H1 (cell line): Measurements from ENCODE around the gene CRIP1. TPM values are rescaled to one million over a fixed set of nuclear protein-coding genes. Genes with fewer than 3 reads are reported as not detected.

Experiments used
- CTCF ChIA-PET: fragments of 300-600 bp; sonication (Branson Sonifier 250); formaldehyde crosslinking; loops from one replicate; lab custom pipeline; 2021; ENCODE audit not compliant: partially characterized antibody; lab: Charles Lee
- POLR2A ChIA-PET: fragments of 300-600 bp; sonication (Branson Sonifier 250); formaldehyde crosslinking; loops from one replicate; lab custom pipeline; 2021; ENCODE audit warnings: inconsistent platforms; ENCODE audit not compliant: partially characterized antibody; lab: Charles Lee
- DNase-seq, 2 experiments: peaks; one replicate each; pipeline versions ENCODE4 v3.0.0 to v3.0.0-alpha.2; 2010 to 2022; ENCODE audit warnings: low spot score in 2 of 2, low read depth in 1 of 2, mixed read lengths in 1 of 2
- FAIRE-seq: peaks from 2 replicates; lab custom pipeline; 2011; peaks lifted over from hg19 to GRCh38; lab: Jason Lieb, UNC
- H2AFZ ChIP-seq: 2 replicates; pipeline ENCODE4 v1.8.1; 2012; ENCODE audit warnings: low read length, inconsistent platforms
- H2AK5ac ChIP-seq: 2 replicates; pipeline ENCODE4 v1.6.1; 2013; ENCODE audit warnings: low read depth, low read length
- H2BK120ac ChIP-seq: replicated peaks from 2 replicates; pipeline ENCODE3; 2013; ENCODE audit warnings: low read depth, low read length, inconsistent platforms
- H2BK12ac ChIP-seq: 2 replicates; pipeline ENCODE4 v1.6.1; 2013; ENCODE audit warnings: low read depth, low read length
- H2BK15ac ChIP-seq: 2 replicates; pipeline ENCODE4 v1.6.1; 2013; ENCODE audit warnings: low read length
- H2BK20ac ChIP-seq: 2 replicates; pipeline ENCODE4 v1.6.1; 2013; ENCODE audit warnings: low read length
- H2BK5ac ChIP-seq: 2 replicates; pipeline ENCODE4 v1.6.1; 2013; ENCODE audit warnings: low read depth, low read length
- H3K14ac ChIP-seq: 2 replicates; pipeline ENCODE4 v1.6.1; 2013; ENCODE audit warnings: inconsistent platforms; ENCODE audit not compliant: insufficient read length
- H3K18ac ChIP-seq: 2 replicates; pipeline ENCODE4 v1.6.1; 2013; ENCODE audit warnings: low read length; ENCODE audit errors: extremely low read depth
- H3K23ac ChIP-seq: 2 replicates; pipeline ENCODE4 v1.6.1; 2013; ENCODE audit warnings: inconsistent platforms; ENCODE audit not compliant: insufficient read length
- H3K23me2 ChIP-seq: 2 replicates; pipeline ENCODE4 v1.6.1; 2013; ENCODE audit warnings: low read depth, low read length
- H3K27ac ChIP-seq: 2 replicates; pipeline ENCODE4 v1.6.1; 2011; ENCODE audit warnings: low read depth, low read length, inconsistent platforms
- H3K27me3 ChIP-seq, 4 experiments: replicated peaks in 1 of 4; 1 replicate in 1 of 4; 2 replicates in 3 of 4; pipeline versions ENCODE4 v1.6.1 to v1.8.1; 2011 to 2013; ENCODE audit warnings: low read length in 3 of 4, mild to moderate bottlenecking in 3 of 4, inconsistent platforms in 2 of 4, mixed read lengths in 2 of 4, moderate library complexity in 1 of 4; ENCODE audit not compliant: control insufficient read depth in 3 of 4, insufficient read depth in 3 of 4; ENCODE audit errors: extremely low read depth in 1 of 4
- H3K36me3 ChIP-seq, 4 experiments: 2 replicates each; pipeline versions ENCODE4 v1.6.1 to v1.8.1; 2011 to 2013; ENCODE audit warnings: mild to moderate bottlenecking in 4 of 4, low read length in 3 of 4, moderate library complexity in 2 of 4, control low read depth in 1 of 4, inconsistent platforms in 1 of 4; ENCODE audit not compliant: insufficient read depth in 4 of 4, control insufficient read depth in 2 of 4
- H3K4ac ChIP-seq: replicated peaks from 2 replicates; pipeline ENCODE3; 2013; ENCODE audit warnings: low read length, low read depth, mixed read lengths, inconsistent platforms; ENCODE audit not compliant: insufficient read length
- H3K4me1 ChIP-seq, 4 experiments: replicated peaks in 1 of 4; 1 replicate in 1 of 4; 2 replicates in 3 of 4; pipeline versions ENCODE4 v1.6.1 to v1.8.1; 2011 to 2013; ENCODE audit warnings: low read length in 3 of 4, inconsistent platforms in 2 of 4, mixed read lengths in 1 of 4; ENCODE audit not compliant: insufficient read depth in 4 of 4, control insufficient read depth in 3 of 4
- H3K4me2 ChIP-seq, 2 experiments: 2 replicates each; pipeline versions ENCODE4 v1.6.1 to v1.8.1; 2011 to 2013; ENCODE audit warnings: low read depth in 2 of 2, low read length in 2 of 2, control low read depth in 1 of 2, inconsistent platforms in 1 of 2, mild to moderate bottlenecking in 1 of 2; ENCODE audit not compliant: insufficient read depth in 1 of 2
- H3K4me3 ChIP-seq, 4 experiments: fragments of 200-600, 300-600 bp in 1 of 4; sonication (generic), shearing (Covaris generic), sonication (Bioruptor Twin) in 1 of 4; 2 replicates each; pipeline versions ENCODE4 v1.5.1 to v1.8.1; 2011 to 2016; ENCODE audit warnings: low read length in 4 of 4, low read depth in 3 of 4, control low read depth in 2 of 4, inconsistent platforms in 2 of 4, mild to moderate bottlenecking in 2 of 4, mixed read lengths in 1 of 4, moderate library complexity in 1 of 4; ENCODE audit not compliant: insufficient read depth in 2 of 4; ENCODE audit errors: extremely low read depth in 1 of 4
- H3K56ac ChIP-seq: replicated peaks from 2 replicates; pipeline ENCODE3; 2013; ENCODE audit warnings: low read depth, mild to moderate bottlenecking, mixed read lengths, low read length, inconsistent platforms; ENCODE audit not compliant: insufficient read length
- H3K79me1 ChIP-seq: 2 replicates; pipeline ENCODE4 v1.6.1; 2013; ENCODE audit warnings: low read depth, low read length, control low read depth
- H3K79me2 ChIP-seq, 2 experiments: 2 replicates each; pipeline versions ENCODE4 v1.6.1 to v1.8.1; 2012 to 2013; ENCODE audit warnings: low read length in 2 of 2, mild to moderate bottlenecking in 2 of 2, inconsistent platforms in 1 of 2; ENCODE audit not compliant: insufficient read depth in 2 of 2, control insufficient read depth in 1 of 2
- H3K9ac ChIP-seq, 4 experiments: replicated peaks in 1 of 4; 1 replicate in 1 of 4; 2 replicates in 3 of 4; pipeline versions ENCODE4 v1.6.1 to v1.8.1; 2011 to 2013; ENCODE audit warnings: low read depth in 3 of 4, low read length in 3 of 4, control low read depth in 2 of 4, mild to moderate bottlenecking in 2 of 4, moderate library complexity in 2 of 4, inconsistent platforms in 1 of 4; ENCODE audit errors: extremely low read depth in 1 of 4
- H3K9me3 ChIP-seq, 2 experiments: 2 replicates each; pipeline versions ENCODE4 v1.6.1 to v1.8.1; 2012 to 2013; ENCODE audit warnings: mild to moderate bottlenecking in 2 of 2, moderate library complexity in 2 of 2, control low read depth in 1 of 2, inconsistent platforms in 1 of 2, low read depth in 1 of 2, low read length in 1 of 2, mixed read lengths in 1 of 2; ENCODE audit not compliant: insufficient read depth in 2 of 2
- H4K20me1 ChIP-seq, 2 experiments: replicated peaks in 1 of 2; 2 replicates each; pipeline versions ENCODE3 to v1.8.1; 2011 to 2013; ENCODE audit warnings: inconsistent platforms in 2 of 2, low read length in 2 of 2, mild to moderate bottlenecking in 1 of 2; ENCODE audit not compliant: insufficient read depth in 2 of 2, control insufficient read depth in 1 of 2
- H4K5ac ChIP-seq: 2 replicates; pipeline ENCODE4 v1.6.1; 2013; ENCODE audit warnings: low read length, low read depth, mixed read lengths, inconsistent platforms; ENCODE audit not compliant: insufficient read length
- H4K8ac ChIP-seq: 2 replicates; pipeline ENCODE4 v1.8.0; 2013; ENCODE audit warnings: mild to moderate bottlenecking, moderate library complexity, low read length, inconsistent platforms; ENCODE audit not compliant: insufficient read depth; ENCODE audit errors: extremely low read depth
- H4K91ac ChIP-seq: replicated peaks from 2 replicates; pipeline ENCODE3; 2013; ENCODE audit warnings: low read length, mixed read lengths, inconsistent platforms; ENCODE audit not compliant: insufficient read length
- CEBPB ChIP-seq: IDR thresholded peaks from 2 replicates; pipeline ENCODE4 v1.6.1; 2012; ENCODE audit warnings: low read depth, low read length
- GABPA ChIP-seq: IDR thresholded peaks from 2 replicates; pipeline ENCODE4 v1.6.1; 2011; ENCODE audit warnings: mild to moderate bottlenecking, low read length, moderate library complexity, borderline replicate concordance; ENCODE audit not compliant: insufficient read depth
- HDAC2 ChIP-seq, 2 experiments: fragments of 300-600 bp in 1 of 2; sonication (generic) in 1 of 2; IDR thresholded peaks; 2 replicates each; pipeline ENCODE4 v1.6.1; 2011 to 2012; ENCODE audit warnings: low read depth in 2 of 2, low read length in 2 of 2, mild to moderate bottlenecking in 2 of 2, moderate library complexity in 2 of 2, borderline replicate concordance in 1 of 2, inconsistent platforms in 1 of 2
- RAD21 ChIP-seq, 2 experiments: IDR thresholded peaks in 1 of 2; conservative IDR thresholded peaks in 1 of 2; 2 replicates each; pipeline ENCODE4 v1.6.1; 2011; ENCODE audit warnings: low read depth in 2 of 2, low read length in 2 of 2, improper control_type of control experiment in 1 of 2, inconsistent platforms in 1 of 2, mild to moderate bottlenecking in 1 of 2, moderate library complexity in 1 of 2
- SAP30 ChIP-seq: fragments of 300-600 bp; sonication (generic); IDR thresholded peaks from 2 replicates; pipeline ENCODE4 v1.7.1; 2012; ENCODE audit warnings: low read length, moderate library complexity, mild to moderate bottlenecking, inconsistent platforms; ENCODE audit not compliant: insufficient read depth, insufficient replicate concordance
- SP2 ChIP-seq: IDR thresholded peaks from 2 replicates; pipeline ENCODE4 v1.6.1; 2012; ENCODE audit warnings: mild to moderate bottlenecking, low read length, inconsistent platforms
- TAF7 ChIP-seq: optimal IDR thresholded peaks from 2 replicates; pipeline ENCODE3; 2011; ENCODE audit warnings: low read depth, mild to moderate bottlenecking, inconsistent platforms, low read length, moderate library complexity, borderline replicate concordance
- WGBS, 2 experiments: shearing (Covaris generic) in 1 of 2; methylation state at CpG; one replicate each; pipeline versions ENCODE4 v1.1.6 to v1.1.7; 2013 to 2015; ENCODE audit warnings: low lambda C conversion rate in 2 of 2, mixed read lengths in 2 of 2, inconsistent platforms in 1 of 2, low coverage in 1 of 2, missing lambda C conversion rate in 1 of 2; ENCODE audit not compliant: insufficient replicate concordance in 2 of 2, insufficient coverage in 1 of 2, insufficient read length in 1 of 2; ENCODE audit errors: extremely low coverage in 1 of 2, missing lambda C conversion rate in 1 of 2; 5-methylcytosine and 5-hydroxymethylcytosine counted together
- polyA plus RNA-seq, 7 experiments: library from polyadenylated mRNA; depleted of rRNA in 3 of 7; stranded (reverse) in 5 of 7; unstranded in 2 of 7; fragments of >200 nt in 5 of 7; fragments of 200-250 nt in 2 of 7; gene quantifications; 1 replicate in 5 of 7; 2 replicates in 1 of 7; 4 replicates in 1 of 7; pipeline versions ENCODE4 v1.2.1 to v1.2.3, GENCODE V29; 2011 to 2013; ENCODE audit warnings: missing spikeins in 2 of 7, mixed read lengths in 2 of 7
- total RNA-seq: library from RNA; stranded (reverse); fragmentation: NEBNext Ultra II Directional; extraction: Animal tissue kit (Norgen Biotek cat#: 25700); gene quantifications from 2 replicates; pipeline ENCODE4 v1.2.1, GENCODE V29; 2021
- TF ChIP-seq, protein P1 (sequence below): IDR thresholded peaks from 2 replicates; pipeline ENCODE4 v1.6.1; 2011; ENCODE audit warnings: low read depth, mild to moderate bottlenecking, low read length; ENCODE audit not compliant: insufficient read depth

Gene CRIP1
- total and polyA plus RNA-seq, 2 of the 8 experiments (the other 6 are each of a cell fraction or from before 2014, with no cell fraction given) = 1.2 to 2.2 TPM

DNA sequence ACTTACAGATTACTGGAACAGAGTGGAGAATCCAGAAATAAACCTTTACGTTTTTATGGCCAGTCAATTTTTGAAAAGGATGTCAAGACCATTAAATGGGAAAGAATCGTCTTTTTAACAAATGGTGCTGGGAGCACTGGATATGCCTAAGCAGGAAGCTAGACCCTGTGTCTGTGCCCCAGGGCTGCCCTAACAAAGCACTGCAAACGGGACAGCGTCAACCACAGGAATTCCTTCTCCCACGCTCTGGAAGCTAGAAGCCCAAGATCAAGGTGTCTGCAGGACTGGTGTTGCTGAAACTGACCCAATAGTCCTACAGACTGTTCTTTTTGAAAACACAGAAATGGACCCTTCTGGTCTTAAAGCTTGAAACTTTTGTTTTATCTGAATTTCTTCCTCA lies 30.4 kb downstream of the CRIP1 start:
- no peak overlapping the region for H2BK15ac ChIP-seq
- POLR2A ChIA-PET = no interaction called here
- no peaks in the 10 kb centered on the region for H3K79me1 ChIP-seq
- peaks cover 0 to 2% (median 0%) of the 10 kb centered on the region in 4 experiments; a peak in 1 of 7 replicates for H3K27me3 ChIP-seq
- no peak overlapping the region for H3K14ac ChIP-seq
- no peak overlapping the region for H3K4me2 ChIP-seq
- H2BK12ac ChIP-seq = no peak overlapping the region
- WGBS, 2 experiments = 75% methylated on average over 5 of the region's 5 CpGs; no CpG with 5 or more reads in 1 of the 2 experiments
- H3K9ac ChIP-seq = no peak overlapping the region
- no peak overlapping the region for H3K56ac ChIP-seq
- H4K20me1 ChIP-seq = no peaks in the 10 kb centered on the region
- H3K4me3 ChIP-seq = no peak overlapping the region
- no peaks in the 10 kb centered on the region; the same call in 1 of the 2 replicates for H3K23me2 ChIP-seq
- no peak overlapping the region for H2AFZ ChIP-seq
- no peak for FAIRE-seq
- H3K9me3 ChIP-seq = peaks cover 0 to 4% of the 10 kb centered on the region in 2 experiments; a peak in 2 of 4 replicates
- H2BK5ac ChIP-seq = no peak overlapping the region
- no peak overlapping the region for H2AK5ac ChIP-seq
- H3K23ac ChIP-seq = no peak overlapping the region
- H3K79me2 ChIP-seq = no peaks in the 10 kb centered on the region
- TF ChIP-seq GABPA (no peak), TAF7 (no peak), SAP30 (no peak), HDAC2 (IDR thresholded peaks at IDR 0.05; ENCODE audit: borderline replicate concordance in 1 of 2, low read depth in 2 of 2, low read length in 2 of 2) (no peak), CEBPB (no peak), RAD21 (IDR thresholded peaks at IDR 0.05 in 1 of 2, conservative IDR thresholded peaks at IDR 0.05 in 1 of 2; ENCODE audit: low read depth in 2 of 2, low read length in 2 of 2) (no peak), SP2 (no peak)
- TF ChIP-seq, protein P1, sequence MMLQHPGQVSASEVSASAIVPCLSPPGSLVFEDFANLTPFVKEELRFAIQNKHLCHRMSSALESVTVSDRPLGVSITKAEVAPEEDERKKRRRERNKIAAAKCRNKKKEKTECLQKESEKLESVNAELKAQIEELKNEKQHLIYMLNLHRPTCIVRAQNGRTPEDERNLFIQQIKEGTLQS = no peak
- TF ChIP-seq, all 59 proteins: peak for 0
- H2BK20ac ChIP-seq = no peak overlapping the region
- H3K4ac ChIP-seq = no peak overlapping the region
- no peak overlapping the region for H3K27ac ChIP-seq
- no peaks in the 10 kb centered on the region for H3K4me1 ChIP-seq
- no peak for DNase-seq
- no peak overlapping the region for H2BK120ac ChIP-seq
- no peaks in the 10 kb centered on the region for H3K36me3 ChIP-seq
- no peak overlapping the region for H4K8ac ChIP-seq
- H3K18ac ChIP-seq = no peak overlapping the region
- CTCF ChIA-PET = no interaction called here
- H4K91ac ChIP-seq = no peak overlapping the region
- no peak overlapping the region for H4K5ac ChIP-seq
